HG03575 (cell line): ENCODE data around the gene GLIS2.
A peak's percentile ranks its signal among the peaks of the same experiment; 100 is the strongest.

ENCODE experiments used
- ATAC-seq: cut with Tn5 transposase; IDR thresholded peaks from one replicate; pipeline ENCODE4 v1.9.1; 2021; ENCODE audit not compliant: unreplicated experiment, insufficient number of reproducible peaks, low FRiP score; ENCODE audit errors: extremely low read depth

The GLIS2 gene

GRCh38 chr16:4293822-4294457, 21.9 kb upstream of the GLIS2 start:
- no peak for ATAC-seq

- ATAC-seq = no peak
Measured at GRCh38 chr16:4295581-4295980, 20.3 kb upstream of the GLIS2 start.

GRCh38 chr16:4297480-4297879, 18.4 kb upstream of the GLIS2 start:
- ATAC-seq = no peak

GRCh38 chr16:4298761-4299522, 16.9 kb upstream of the GLIS2 start:
- no peak for ATAC-seq

GRCh38 chr16:4301177-4301576, 14.7 kb upstream of the GLIS2 start:
- no peak for ATAC-seq

GRCh38 chr16:4301968-4302367, 13.9 kb upstream of the GLIS2 start:
- ATAC-seq = no peak

- no peak for ATAC-seq
Measured at GRCh38 chr16:4303973-4304372, 11.9 kb upstream of the GLIS2 start.

- no peak for ATAC-seq
Measured at GRCh38 chr16:4306470-4307214, 9.2 kb upstream of the GLIS2 start.

GRCh38 chr16:4307215-4308037, 8.4 kb upstream of the GLIS2 start:
- peak; percentile 35 for ATAC-seq

GRCh38 chr16:4309102-4309832, 6.6 kb upstream of the GLIS2 start:
- ATAC-seq = no peak

GRCh38 chr16:4309833-4310266, 6.0 kb upstream of the GLIS2 start:
- no peak for ATAC-seq

- ATAC-seq = no peak
Measured at GRCh38 chr16:4313563-4314531, 2.0 kb upstream of the GLIS2 start.

GRCh38 chr16:4314532-4315185, 1.2 kb upstream of the GLIS2 start:
- ATAC-seq = no peak

- no peak for ATAC-seq
Measured at GRCh38 chr16:4316108-4316863, 419 bp downstream of the GLIS2 start.

- no peak for ATAC-seq
Measured at GRCh38 chr16:4316864-4317531, 1.1 kb downstream of the GLIS2 start.
